Measurements from ENCODE around the gene HERPUD1.
"Not testable (repeated sequence)": the region's sequence is repeated elsewhere in the genome, so short reads cannot be mapped to it uniquely, and the experiment has no call there.

GRCh38 chr16:56986908-56987307, 55.0 kb downstream of the HERPUD1 start:
- TF ChIP-seq, protein P1, sequence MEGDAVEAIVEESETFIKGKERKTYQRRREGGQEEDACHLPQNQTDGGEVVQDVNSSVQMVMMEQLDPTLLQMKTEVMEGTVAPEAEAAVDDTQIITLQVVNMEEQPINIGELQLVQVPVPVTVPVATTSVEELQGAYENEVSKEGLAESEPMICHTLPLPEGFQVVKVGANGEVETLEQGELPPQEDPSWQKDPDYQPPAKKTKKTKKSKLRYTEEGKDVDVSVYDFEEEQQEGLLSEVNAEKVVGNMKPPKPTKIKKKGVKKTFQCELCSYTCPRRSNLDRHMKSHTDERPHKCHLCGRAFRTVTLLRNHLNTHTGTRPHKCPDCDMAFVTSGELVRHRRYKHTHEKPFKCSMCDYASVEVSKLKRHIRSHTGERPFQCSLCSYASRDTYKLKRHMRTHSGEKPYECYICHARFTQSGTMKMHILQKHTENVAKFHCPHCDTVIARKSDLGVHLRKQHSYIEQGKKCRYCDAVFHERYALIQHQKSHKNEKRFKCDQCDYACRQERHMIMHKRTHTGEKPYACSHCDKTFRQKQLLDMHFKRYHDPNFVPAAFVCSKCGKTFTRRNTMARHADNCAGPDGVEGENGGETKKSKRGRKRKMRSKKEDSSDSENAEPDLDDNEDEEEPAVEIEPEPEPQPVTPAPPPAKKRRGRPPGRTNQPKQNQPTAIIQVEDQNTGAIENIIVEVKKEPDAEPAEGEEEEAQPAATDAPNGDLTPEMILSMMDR (IDR thresholded peaks at IDR 0.05) = not testable (repeated sequence)
- not testable (repeated sequence) for TF ChIP-seq CREB1 (CRISPR knock-in tag; IDR thresholded peaks at IDR 0.05); FOXP1 (CRISPR knock-in tag; IDR thresholded peaks at IDR 0.05; ENCODE audit: borderline replicate concordance); ATF2 (CRISPR knock-in tag; IDR thresholded peaks at IDR 0.05; ENCODE audit: borderline replicate concordance, low read depth); MLX (CRISPR knock-in tag; IDR thresholded peaks at IDR 0.05); MYBL2 (CRISPR knock-in tag; IDR thresholded peaks at IDR 0.05); OVOL2 (CRISPR knock-in tag; IDR thresholded peaks at IDR 0.05; ENCODE audit: borderline replicate concordance)
- TF ChIP-seq, protein P2, sequence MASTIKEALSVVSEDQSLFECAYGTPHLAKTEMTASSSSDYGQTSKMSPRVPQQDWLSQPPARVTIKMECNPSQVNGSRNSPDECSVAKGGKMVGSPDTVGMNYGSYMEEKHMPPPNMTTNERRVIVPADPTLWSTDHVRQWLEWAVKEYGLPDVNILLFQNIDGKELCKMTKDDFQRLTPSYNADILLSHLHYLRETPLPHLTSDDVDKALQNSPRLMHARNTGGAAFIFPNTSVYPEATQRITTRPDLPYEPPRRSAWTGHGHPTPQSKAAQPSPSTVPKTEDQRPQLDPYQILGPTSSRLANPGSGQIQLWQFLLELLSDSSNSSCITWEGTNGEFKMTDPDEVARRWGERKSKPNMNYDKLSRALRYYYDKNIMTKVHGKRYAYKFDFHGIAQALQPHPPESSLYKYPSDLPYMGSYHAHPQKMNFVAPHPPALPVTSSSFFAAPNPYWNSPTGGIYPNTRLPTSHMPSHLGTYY (CRISPR knock-in tag; IDR thresholded peaks at IDR 0.05) = not testable (repeated sequence)
- TF ChIP-seq, protein P3, sequence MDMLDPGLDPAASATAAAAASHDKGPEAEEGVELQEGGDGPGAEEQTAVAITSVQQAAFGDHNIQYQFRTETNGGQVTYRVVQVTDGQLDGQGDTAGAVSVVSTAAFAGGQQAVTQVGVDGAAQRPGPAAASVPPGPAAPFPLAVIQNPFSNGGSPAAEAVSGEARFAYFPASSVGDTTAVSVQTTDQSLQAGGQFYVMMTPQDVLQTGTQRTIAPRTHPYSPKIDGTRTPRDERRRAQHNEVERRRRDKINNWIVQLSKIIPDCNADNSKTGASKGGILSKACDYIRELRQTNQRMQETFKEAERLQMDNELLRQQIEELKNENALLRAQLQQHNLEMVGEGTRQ (CRISPR knock-in tag; IDR thresholded peaks at IDR 0.05) = not testable (repeated sequence)
- TF ChIP-seq, protein P4, sequence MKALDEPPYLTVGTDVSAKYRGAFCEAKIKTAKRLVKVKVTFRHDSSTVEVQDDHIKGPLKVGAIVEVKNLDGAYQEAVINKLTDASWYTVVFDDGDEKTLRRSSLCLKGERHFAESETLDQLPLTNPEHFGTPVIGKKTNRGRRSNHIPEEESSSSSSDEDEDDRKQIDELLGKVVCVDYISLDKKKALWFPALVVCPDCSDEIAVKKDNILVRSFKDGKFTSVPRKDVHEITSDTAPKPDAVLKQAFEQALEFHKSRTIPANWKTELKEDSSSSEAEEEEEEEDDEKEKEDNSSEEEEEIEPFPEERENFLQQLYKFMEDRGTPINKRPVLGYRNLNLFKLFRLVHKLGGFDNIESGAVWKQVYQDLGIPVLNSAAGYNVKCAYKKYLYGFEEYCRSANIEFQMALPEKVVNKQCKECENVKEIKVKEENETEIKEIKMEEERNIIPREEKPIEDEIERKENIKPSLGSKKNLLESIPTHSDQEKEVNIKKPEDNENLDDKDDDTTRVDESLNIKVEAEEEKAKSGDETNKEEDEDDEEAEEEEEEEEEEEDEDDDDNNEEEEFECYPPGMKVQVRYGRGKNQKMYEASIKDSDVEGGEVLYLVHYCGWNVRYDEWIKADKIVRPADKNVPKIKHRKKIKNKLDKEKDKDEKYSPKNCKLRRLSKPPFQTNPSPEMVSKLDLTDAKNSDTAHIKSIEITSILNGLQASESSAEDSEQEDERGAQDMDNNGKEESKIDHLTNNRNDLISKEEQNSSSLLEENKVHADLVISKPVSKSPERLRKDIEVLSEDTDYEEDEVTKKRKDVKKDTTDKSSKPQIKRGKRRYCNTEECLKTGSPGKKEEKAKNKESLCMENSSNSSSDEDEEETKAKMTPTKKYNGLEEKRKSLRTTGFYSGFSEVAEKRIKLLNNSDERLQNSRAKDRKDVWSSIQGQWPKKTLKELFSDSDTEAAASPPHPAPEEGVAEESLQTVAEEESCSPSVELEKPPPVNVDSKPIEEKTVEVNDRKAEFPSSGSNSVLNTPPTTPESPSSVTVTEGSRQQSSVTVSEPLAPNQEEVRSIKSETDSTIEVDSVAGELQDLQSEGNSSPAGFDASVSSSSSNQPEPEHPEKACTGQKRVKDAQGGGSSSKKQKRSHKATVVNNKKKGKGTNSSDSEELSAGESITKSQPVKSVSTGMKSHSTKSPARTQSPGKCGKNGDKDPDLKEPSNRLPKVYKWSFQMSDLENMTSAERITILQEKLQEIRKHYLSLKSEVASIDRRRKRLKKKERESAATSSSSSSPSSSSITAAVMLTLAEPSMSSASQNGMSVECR (CRISPR knock-in tag; IDR thresholded peaks at IDR 0.05; ENCODE audit: borderline replicate concordance) = not testable (repeated sequence)
- TF ChIP-seq, protein P5, sequence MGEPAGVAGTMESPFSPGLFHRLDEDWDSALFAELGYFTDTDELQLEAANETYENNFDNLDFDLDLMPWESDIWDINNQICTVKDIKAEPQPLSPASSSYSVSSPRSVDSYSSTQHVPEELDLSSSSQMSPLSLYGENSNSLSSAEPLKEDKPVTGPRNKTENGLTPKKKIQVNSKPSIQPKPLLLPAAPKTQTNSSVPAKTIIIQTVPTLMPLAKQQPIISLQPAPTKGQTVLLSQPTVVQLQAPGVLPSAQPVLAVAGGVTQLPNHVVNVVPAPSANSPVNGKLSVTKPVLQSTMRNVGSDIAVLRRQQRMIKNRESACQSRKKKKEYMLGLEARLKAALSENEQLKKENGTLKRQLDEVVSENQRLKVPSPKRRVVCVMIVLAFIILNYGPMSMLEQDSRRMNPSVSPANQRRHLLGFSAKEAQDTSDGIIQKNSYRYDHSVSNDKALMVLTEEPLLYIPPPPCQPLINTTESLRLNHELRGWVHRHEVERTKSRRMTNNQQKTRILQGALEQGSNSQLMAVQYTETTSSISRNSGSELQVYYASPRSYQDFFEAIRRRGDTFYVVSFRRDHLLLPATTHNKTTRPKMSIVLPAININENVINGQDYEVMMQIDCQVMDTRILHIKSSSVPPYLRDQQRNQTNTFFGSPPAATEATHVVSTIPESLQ (CRISPR knock-in tag; IDR thresholded peaks at IDR 0.05) = not testable (repeated sequence)

Data from WTC11 (cell line).